K562 (cell line): ENCODE data around the gene CSMD2. TPM values are rescaled to one million over a fixed set of nuclear protein-coding genes. Genes with fewer than 3 reads are reported as not detected.

Source experiments
- ATAC-seq: fragments of 200-7000 bp; cut with Tn5 transposase; 3 replicates; pipeline ENCODE4 v1.9.1; 2020; ENCODE audit warnings: moderate library complexity
- BruUV-seq: library from RNA; stranded (reverse); fragments of 400-500 nt; replicated peaks from 2 replicates; lab custom pipeline; 2021; lab: Mats Ljungman, UMichigan
- CTCF ChIA-PET: fragments of 300-600 bp; formaldehyde crosslinking; extraction: SDS; loops from one replicate; lab custom pipeline; 2021; ENCODE audit warnings: low intra/inter-chr PET ratio; lab: Yijun Ruan, JAX
- POLR2A ChIA-PET: fragments of 300-600, 350-650 bp; sonication (Branson Sonifier 250); formaldehyde crosslinking; extraction: SDS; loops from one replicate; lab custom pipeline; 2021; ENCODE audit warnings: antibody characterized with exemption, inconsistent platforms; lab: Yijun Ruan, JAX
- DNase-seq, 4 experiments: peaks; one replicate each; pipeline versions ENCODE4 v3.0.0 to v3.0.0-alpha.2; 2011 to 2018; ENCODE audit warnings: low spot score in 3 of 4, mixed read lengths in 3 of 4; ENCODE audit errors: extremely low read depth in 1 of 4
- FAIRE-seq: peaks from 2 replicates; lab custom pipeline; 2011; peaks lifted over from hg19 to GRCh38; lab: Jason Lieb, UNC
- H2AFZ ChIP-seq: 2 replicates; pipeline ENCODE4 v1.6.0; 2011; ENCODE audit warnings: low read depth, low read length, control low read depth, inconsistent platforms
- H3K27ac ChIP-seq: fragments of 200-600 bp; 3 replicates; pipeline ENCODE4 v1.8.0; 2011; ENCODE audit warnings: low read depth, mild to moderate bottlenecking, control low read depth, inconsistent platforms, low read length, moderate library complexity, mixed read lengths; ENCODE audit errors: extremely low read depth
- H3K27me3 ChIP-seq, 2 experiments: fragments of 300-600 bp in 1 of 2; 2 replicates in 1 of 2; 3 replicates in 1 of 2; pipeline versions ENCODE4 v1.6.0 to v1.8.0; 2011; ENCODE audit warnings: inconsistent platforms in 2 of 2, low read length in 2 of 2, mild to moderate bottlenecking in 1 of 2, mixed read lengths in 1 of 2, moderate library complexity in 1 of 2; ENCODE audit not compliant: control insufficient read depth in 2 of 2, insufficient read depth in 2 of 2
- H3K36me3 ChIP-seq: fragments of 300-600 bp; 3 replicates; pipeline ENCODE4 v1.8.0; 2011; ENCODE audit warnings: mild to moderate bottlenecking, low read length, inconsistent platforms; ENCODE audit not compliant: control insufficient read depth, insufficient read depth
- H3K4me1 ChIP-seq, 2 experiments: fragments of 200-600 bp in 1 of 2; replicated peaks in 1 of 2; 2 replicates in 1 of 2; 3 replicates in 1 of 2; pipeline versions ENCODE4 v1.5.1 to v1.8.0; 2011; ENCODE audit warnings: inconsistent platforms in 2 of 2, low read length in 2 of 2, mild to moderate bottlenecking in 1 of 2, mixed read lengths in 1 of 2, moderate library complexity in 1 of 2; ENCODE audit not compliant: control insufficient read depth in 2 of 2, insufficient read depth in 2 of 2
- H3K4me2 ChIP-seq: 2 replicates; pipeline ENCODE4 v1.6.1; 2011; ENCODE audit warnings: low read length, control low read depth, inconsistent platforms, mixed read lengths; ENCODE audit not compliant: insufficient read depth
- H3K4me3 ChIP-seq: fragments of 200-600 bp; sonication (generic), shearing (Covaris generic); 2 replicates; pipeline ENCODE4 v1.5.1; 2016; ENCODE audit warnings: control low read depth, inconsistent platforms
- H3K79me2 ChIP-seq: fragments of 200-600 bp; 3 replicates; pipeline ENCODE4 v1.8.0; 2011; ENCODE audit warnings: low read length, inconsistent platforms; ENCODE audit not compliant: control insufficient read depth, insufficient read depth
- H3K9ac ChIP-seq, 2 experiments: 2 replicates each; pipeline versions ENCODE4 v1.6.0 to v1.6.1; 2011; ENCODE audit warnings: low read depth in 2 of 2, low read length in 2 of 2, control low read depth in 1 of 2, inconsistent platforms in 1 of 2, mild to moderate bottlenecking in 1 of 2, mixed read lengths in 1 of 2; ENCODE audit not compliant: insufficient read depth in 1 of 2
- H3K9me1 ChIP-seq: one replicate; pipeline ENCODE4 v1.6.0; 2011; ENCODE audit warnings: inconsistent platforms, mild to moderate bottlenecking, low read length, moderate library complexity; ENCODE audit not compliant: control insufficient read depth, insufficient read depth
- H3K9me3 ChIP-seq: replicated peaks from 2 replicates; pipeline ENCODE4 v1.5.1; 2011; ENCODE audit warnings: low read depth, low read length, inconsistent platforms; ENCODE audit not compliant: control insufficient read depth, insufficient read depth
- H4K20me1 ChIP-seq: replicated peaks from 2 replicates; pipeline ENCODE4 v1.6.1; 2011; ENCODE audit warnings: low read length, inconsistent platforms, mixed read lengths; ENCODE audit not compliant: control insufficient read depth, insufficient read depth
- AFF1 ChIP-seq, 2 experiments: fragments of 450-650 bp; IDR thresholded peaks; 2 replicates each; pipeline ENCODE4 v1.6.1; 2018; ENCODE audit warnings: mild to moderate bottlenecking in 2 of 2, low read depth in 1 of 2; ENCODE audit not compliant: partially characterized antibody in 2 of 2
- CXXC5 ChIP-seq: fragments of 250-450 bp; sonication (Bioruptor Pico); IDR thresholded peaks from 2 replicates; pipeline ENCODE4 v1.8.0; 2022; ENCODE audit warnings: inconsistent platforms, mild to moderate bottlenecking, moderate library complexity
- ETV5 ChIP-seq: sonication (generic); formaldehyde crosslinking; IDR thresholded peaks from 2 replicates; pipeline ENCODE4 v1.4.0; 2020; ENCODE audit warnings: low read depth, mild to moderate bottlenecking, missing genetic modification reagents
- GTF2F1 ChIP-seq: IDR thresholded peaks from 2 replicates; pipeline ENCODE4 v1.6.1; 2011; ENCODE audit warnings: low read depth, low read length, improper control_type of control experiment
- MED1 ChIP-seq: sonication (generic); formaldehyde crosslinking; IDR thresholded peaks from 2 replicates; pipeline ENCODE4 v1.8.1; 2023; ENCODE audit warnings: missing genetic modification reagents, borderline replicate concordance
- MEF2A ChIP-seq: IDR thresholded peaks from 2 replicates; pipeline ENCODE4 v1.6.1; 2011; ENCODE audit warnings: low read depth, mild to moderate bottlenecking, low read length, moderate library complexity; ENCODE audit not compliant: control insufficient read depth
- NEUROD1 ChIP-seq: fragments of 150-350 bp; IDR thresholded peaks from 2 replicates; pipeline ENCODE4 v1.6.1; 2014; ENCODE audit warnings: borderline replicate concordance, low read length, low read depth; ENCODE audit not compliant: partially characterized antibody
- RBFOX2 ChIP-seq: fragments of 200-400 bp; formaldehyde crosslinking; IDR thresholded peaks from 2 replicates; pipeline ENCODE4 v1.6.1; 2017; ENCODE audit warnings: low read depth, mild to moderate bottlenecking, low read length, moderate library complexity
- SRSF9 ChIP-seq: fragments of 200-400 bp; formaldehyde crosslinking; IDR thresholded peaks from 2 replicates; pipeline ENCODE4 v1.6.1; 2017; ENCODE audit warnings: low read depth, low read length, borderline replicate concordance
- ZNF592 ChIP-seq: fragments of 450-650 bp; IDR thresholded peaks from 2 replicates; pipeline ENCODE4 v1.6.1; 2017; ENCODE audit warnings: antibody characterized with exemption, mild to moderate bottlenecking
- WGBS: fragments of 100-300 bp; shearing (Covaris generic); methylation state at CpG from one replicate; pipeline ENCODE4 v1.1.6; 2016; ENCODE audit warnings: low coverage, mixed read lengths; ENCODE audit not compliant: insufficient coverage; ENCODE audit errors: missing lambda C conversion rate; 5-methylcytosine and 5-hydroxymethylcytosine counted together
- in situ Hi-C: fragments of 300-500 bp; cut with MboI; formaldehyde crosslinking; loops from 4 replicates; pipeline ENCODE4 v1.15.0; 2018; ENCODE audit warnings: inconsistent platforms, mixed read lengths
- intact Hi-C: fragments of 100-400 bp; cut with micrococcal nuclease; formaldehyde crosslinking; loops from 2 replicates; pipeline ENCODE4 v1.14.2; 2022
- polyA plus RNA-seq, 8 experiments: library from polyadenylated mRNA; depleted of rRNA in 4 of 8; stranded (reverse) in 5 of 8; unstranded in 3 of 8; fragments of >200 nt; fragmentation: Nextera tagmentation in 2 of 8; fragmentation: Illumina TruSeq in 1 of 8; extraction: Ambion mirVana in 2 of 8; extraction: Trizol in 1 of 8; gene quantifications; 2 replicates each; pipeline versions ENCODE4 v1.2.1 to v1.2.3, GENCODE V29; 2011 to 2014; ENCODE audit warnings: inconsistent platforms in 1 of 8, missing spikeins in 1 of 8
- total RNA-seq, 7 experiments: library from RNA; depleted of rRNA in 6 of 7; stranded (reverse); fragments of >200 nt in 6 of 7; fragmentation: Illumina TruSeq in 2 of 7; extraction: Trizol in 2 of 7; gene quantifications; 2 replicates each; pipeline versions ENCODE4 v1.2.1 to v1.2.3, GENCODE V29; 2011 to 2021; ENCODE audit warnings: low replicate concordance in 1 of 7

The CSMD2 gene
- total and polyA plus RNA-seq, 9 of the 15 experiments (the other 6 are each of a cell fraction or from before 2014, with no cell fraction given) = not detected

DNA sequence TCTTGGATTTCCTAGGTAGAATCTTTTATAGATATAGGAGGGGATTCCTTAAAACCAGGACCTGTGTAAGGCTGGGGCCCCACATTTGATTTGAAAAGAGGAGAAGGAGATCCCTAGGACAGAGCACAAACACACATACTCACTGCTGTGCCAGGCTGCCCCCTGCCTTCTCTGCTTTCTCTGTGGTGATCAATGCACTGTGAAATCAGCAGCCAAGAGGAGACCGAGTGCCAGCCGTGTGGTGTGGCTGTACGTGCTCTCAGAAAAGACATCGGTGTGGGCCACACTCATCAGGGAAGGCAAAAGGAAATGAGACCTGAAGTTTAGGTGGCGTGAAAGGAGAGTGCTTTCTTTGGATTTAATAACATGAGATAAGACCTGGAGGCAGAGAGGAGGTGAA is 498.4 kb downstream of the CSMD2 start:
- no TSS peak for BruUV-seq
- TF ChIP-seq CXXC5 (CRISPR knock-in tag) (no peak), ZNF592 (no peak), MEF2A (no peak), NEUROD1 (no peak), AFF1 (IDR thresholded peaks at IDR 0.05; ENCODE audit: low read depth in 1 of 2, partially characterized antibody in 2 of 2) (no peak), GTF2F1 (no peak), RBFOX2 (no peak), SRSF9 (no peak), MED1 (CRISPR knock-in tag) (no peak), ETV5 (CRISPR knock-in tag) (no peak)

More for the DNA sequence above, 498.4 kb downstream of the CSMD2 start:
- Histone ChIP-seq H3K27ac (no peak overlapping the region), H3K79me2 (no peaks in the 10 kb centered on the region), H3K9me3 (no peaks in the 10 kb centered on the region), H4K20me1 (no peaks in the 10 kb centered on the region), H3K27me3 (0 out of 5 replicates have a peak, but pooled peaks cover 0 to 6% of the 10 kb centered on the region in 2 experiments), H2AFZ (no peak overlapping the region), H3K4me3 (no peak overlapping the region), H3K9ac (no peak overlapping the region), H3K9me1 (no peaks in the 10 kb centered on the region), H3K4me1 (no peaks in the 10 kb centered on the region), H3K36me3 (no peaks in the 10 kb centered on the region), H3K4me2 (no peak overlapping the region)
- WGBS = 2% methylated on average over 5 of the region's 5 CpGs
- ATAC-seq (no peak), DNase-seq (no peak), FAIRE-seq (no peak)
- in situ Hi-C loops (no loop called here), intact Hi-C loops (no loop called here)
- CTCF ChIA-PET = no interaction called here
- POLR2A ChIA-PET = no interaction called here
